K562 (cell line): ENCODE measurements around the gene E2F3. TPM values are rescaled to one million over a fixed set of nuclear protein-coding genes. Genes with fewer than 3 reads are reported as not detected.
A peak's percentile ranks its signal among the peaks of the same experiment; 100 is the strongest.

ENCODE experiments used
- AFF4 ChIP-seq: sonication (generic); formaldehyde crosslinking; IDR thresholded peaks from 2 replicates; pipeline ENCODE4 v1.8.0; 2023; ENCODE audit warnings: mild to moderate bottlenecking, missing genetic modification reagents
- BHLHE40 ChIP-seq: IDR thresholded peaks from 2 replicates; pipeline ENCODE4 v1.6.1; 2011; ENCODE audit warnings: low read length, improper control_type of control experiment
- CCAR2 ChIP-seq: fragments of 200-400 bp; formaldehyde crosslinking; IDR thresholded peaks from 2 replicates; pipeline ENCODE4 v1.6.1; 2017; ENCODE audit warnings: mild to moderate bottlenecking, low read depth, low read length
- CREB1 ChIP-seq, 2 experiments: sonication (generic) in 1 of 2; formaldehyde crosslinking in 1 of 2; IDR thresholded peaks; 2 replicates each; pipeline versions ENCODE4 v1.6.1 to v1.8.0; 2012 to 2022; ENCODE audit warnings: inconsistent platforms in 1 of 2, mild to moderate bottlenecking in 1 of 2, missing genetic modification reagents in 1 of 2, moderate library complexity in 1 of 2
- DMBX1 ChIP-seq: fragments of 250-450 bp; sonication (Bioruptor Pico); IDR thresholded peaks from 2 replicates; pipeline ENCODE4 v1.8.0; 2022; ENCODE audit warnings: inconsistent platforms, mild to moderate bottlenecking, moderate library complexity, borderline replicate concordance
- EP400 ChIP-seq: fragments of 450-650 bp; IDR thresholded peaks from 2 replicates; pipeline ENCODE4 v1.6.1; 2017; ENCODE audit warnings: antibody characterized with exemption, mild to moderate bottlenecking, moderate library complexity
- GATAD2B ChIP-seq: fragments of 450-650 bp; IDR thresholded peaks from 2 replicates; pipeline ENCODE4 v1.6.1; 2017; ENCODE audit warnings: mild to moderate bottlenecking, borderline replicate concordance
- HDAC2 ChIP-seq: fragments of 450-650 bp; IDR thresholded peaks from 2 replicates; pipeline ENCODE4 v1.6.1; 2016; ENCODE audit warnings: mild to moderate bottlenecking
- HDAC3 ChIP-seq: fragments of 450-650 bp; IDR thresholded peaks from 2 replicates; pipeline ENCODE4 v1.6.1; 2018; ENCODE audit warnings: borderline replicate concordance, mild to moderate bottlenecking, moderate library complexity; ENCODE audit not compliant: partially characterized antibody
- MAZ ChIP-seq, 2 experiments: fragments of 450-650 bp in 1 of 2; sonication (generic) in 1 of 2; formaldehyde crosslinking; IDR thresholded peaks in 1 of 2; conservative IDR thresholded peaks in 1 of 2; 2 replicates each; pipeline versions ENCODE4 v1.4.0 to v1.5.0; 2020; ENCODE audit warnings: mild to moderate bottlenecking in 1 of 2, missing genetic modification reagents in 1 of 2
- MXI1 ChIP-seq: IDR thresholded peaks from 2 replicates; pipeline ENCODE4 v1.6.1; 2011; ENCODE audit warnings: low read depth, mild to moderate bottlenecking, improper control_type of control experiment, low read length
- NCOR1 ChIP-seq: fragments of 450-650 bp; IDR thresholded peaks from 2 replicates; pipeline ENCODE4 v1.6.1; 2016; ENCODE audit warnings: mild to moderate bottlenecking, moderate library complexity
- NFRKB ChIP-seq: fragments of 450-650 bp; IDR thresholded peaks from 2 replicates; pipeline ENCODE4 v1.6.1; 2016; ENCODE audit warnings: low read depth
- PML ChIP-seq: IDR thresholded peaks from 2 replicates; pipeline ENCODE4 v1.6.1; 2012; ENCODE audit warnings: low read length, inconsistent platforms
- PTRF ChIP-seq: fragments of 450-650 bp; IDR thresholded peaks from 2 replicates; pipeline ENCODE4 v1.6.1; 2016; ENCODE audit warnings: mild to moderate bottlenecking, missing genetic modification characterization, missing compliant biosample characterization
- RCOR1 ChIP-seq, 2 experiments: IDR thresholded peaks; 2 replicates each; pipeline ENCODE4 v1.6.1; 2012; ENCODE audit warnings: low read depth in 2 of 2, low read length in 2 of 2, borderline replicate concordance in 1 of 2, improper control_type of control experiment in 1 of 2
- SAP30 ChIP-seq: fragments of 200-600 bp; sonication (generic); IDR thresholded peaks from 2 replicates; pipeline ENCODE4 v1.6.1; 2012; ENCODE audit warnings: borderline replicate concordance, low read depth, mild to moderate bottlenecking, moderate library complexity, low read length, control low read depth, inconsistent platforms; ENCODE audit not compliant: insufficient read depth, poor library complexity, severe bottlenecking
- TAF1 ChIP-seq: IDR thresholded peaks from 2 replicates; pipeline ENCODE4 v1.6.1; 2011; ENCODE audit warnings: mild to moderate bottlenecking, low read length, moderate library complexity; ENCODE audit not compliant: insufficient read depth, control insufficient read depth, severe bottlenecking; ENCODE audit errors: extremely low read depth
- TAL1 ChIP-seq: fragments of 450-650 bp; IDR thresholded peaks from 2 replicates; pipeline ENCODE4 v1.6.1; 2016; ENCODE audit warnings: mild to moderate bottlenecking
- TSC22D4 ChIP-seq: fragments of 450-650 bp; IDR thresholded peaks from 2 replicates; pipeline ENCODE4 v1.6.1; 2016; ENCODE audit warnings: missing genetic modification characterization, missing biosample characterization, control low read depth
- XRCC5 ChIP-seq: fragments of 200-400 bp; formaldehyde crosslinking; IDR thresholded peaks from 2 replicates; pipeline ENCODE4 v1.6.1; 2017; ENCODE audit warnings: low read depth, mild to moderate bottlenecking, low read length
- ZKSCAN8 ChIP-seq: fragments of 200-800 bp; sonication (Bioruptor generic); IDR thresholded peaks from 2 replicates; pipeline ENCODE4 v1.6.1; 2016; ENCODE audit warnings: missing genetic modification characterization, missing compliant biosample characterization
- ZNF311 ChIP-seq: fragments of 250-450 bp; sonication (Bioruptor Pico); IDR thresholded peaks from 2 replicates; pipeline ENCODE4 v1.4.0; 2020; ENCODE audit warnings: mild to moderate bottlenecking, moderate library complexity
- ZNF644 ChIP-seq: fragments of 200-800 bp; sonication (Bioruptor generic); IDR thresholded peaks from 2 replicates; pipeline ENCODE4 v1.6.1; 2016; ENCODE audit warnings: low read depth, missing genetic modification characterization, missing compliant biosample characterization
- ZNF75A ChIP-seq: fragments of 450-650 bp; formaldehyde crosslinking; IDR thresholded peaks from 2 replicates; pipeline ENCODE4 v1.4.0; 2020; ENCODE audit warnings: mild to moderate bottlenecking
- polyA plus RNA-seq, 8 experiments: library from polyadenylated mRNA; depleted of rRNA in 4 of 8; stranded (reverse) in 5 of 8; unstranded in 3 of 8; fragments of >200 nt; fragmentation: Nextera tagmentation in 2 of 8; fragmentation: Illumina TruSeq in 1 of 8; extraction: Ambion mirVana in 2 of 8; extraction: Trizol in 1 of 8; gene quantifications; 2 replicates each; pipeline versions ENCODE4 v1.2.1 to v1.2.3, GENCODE V29; 2011 to 2014; ENCODE audit warnings: inconsistent platforms in 1 of 8, missing spikeins in 1 of 8
- total RNA-seq, 7 experiments: library from RNA; depleted of rRNA in 6 of 7; stranded (reverse); fragments of >200 nt in 6 of 7; fragmentation: Illumina TruSeq in 2 of 7; extraction: Trizol in 2 of 7; gene quantifications; 2 replicates each; pipeline versions ENCODE4 v1.2.1 to v1.2.3, GENCODE V29; 2011 to 2021; ENCODE audit warnings: low replicate concordance in 1 of 7

The E2F3 gene
- total and polyA plus RNA-seq, 9 of the 15 experiments (the other 6 are each of a cell fraction or from before 2014, with no cell fraction given): 11.1 to 44.7 (median 27.2) TPM

- TF ChIP-seq PTRF (tag): no peak
- TF ChIP-seq NFRKB: peak; percentile 66
- TF ChIP-seq TSC22D4 (tag): no peak
- TF ChIP-seq ZNF644 (tag): peak; percentile 92
- peak; percentile 39 for TF ChIP-seq EP400
- no peak for TF ChIP-seq XRCC5
- peak; percentile 57; the same call in 1 of the 2 replicates for TF ChIP-seq BHLHE40
- peak; percentile 11; the same call in 1 of the 2 replicates for TF ChIP-seq ZNF311 (CRISPR knock-in tag)
- TF ChIP-seq SAP30: no peak
- TF ChIP-seq HDAC2: peak; percentile 84
- TF ChIP-seq TAF1: peak; percentile 39
- peak; percentile 61 to 64; a peak in 3 of 4 replicates for TF ChIP-seq MAZ (CRISPR knock-in tag; conservative IDR thresholded peaks at IDR 0.05 in 1 of 2, IDR thresholded peaks at IDR 0.05 in 1 of 2)
- TF ChIP-seq ZNF75A: no peak
- TF ChIP-seq HDAC3: peak; percentile 87
- TF ChIP-seq CREB1 (IDR thresholded peaks at IDR 0.05): no peak
- no peak for TF ChIP-seq CREB1 (CRISPR knock-in tag; IDR thresholded peaks at IDR 0.05)
- peak; percentile 90 for TF ChIP-seq TAL1
- TF ChIP-seq DMBX1: peak; percentile 80; the same call in 1 of the 2 replicates
- 0 out of 2 replicates have a peak, but pooled peaks have one; percentile 43 for TF ChIP-seq MXI1
- TF ChIP-seq NCOR1: peak; percentile 93
- no peak for TF ChIP-seq AFF4
- peak; percentile 75 for TF ChIP-seq PML
- TF ChIP-seq CCAR2: no peak
- TF ChIP-seq GATAD2B: peak; percentile 83; the same call in 1 of the 2 replicates
- TF ChIP-seq ZKSCAN8: peak; percentile 7; the same call in 1 of the 2 replicates
- TF ChIP-seq RCOR1 (IDR thresholded peaks at IDR 0.05; ENCODE audit: borderline replicate concordance in 1 of 2, low read depth in 2 of 2, low read length in 2 of 2): peak; percentile 51 to 93
Observed at GRCh38 chr6:20458027-20458894, 56.6 kb downstream of the E2F3 start (continued).
